ENCODE results near the gene PALD1.
"Not testable (repeated sequence)": the region's sequence is repeated elsewhere in the genome, so short reads cannot be mapped to it uniquely, and the experiment has no call there.

Gene PALD1

DNA sequence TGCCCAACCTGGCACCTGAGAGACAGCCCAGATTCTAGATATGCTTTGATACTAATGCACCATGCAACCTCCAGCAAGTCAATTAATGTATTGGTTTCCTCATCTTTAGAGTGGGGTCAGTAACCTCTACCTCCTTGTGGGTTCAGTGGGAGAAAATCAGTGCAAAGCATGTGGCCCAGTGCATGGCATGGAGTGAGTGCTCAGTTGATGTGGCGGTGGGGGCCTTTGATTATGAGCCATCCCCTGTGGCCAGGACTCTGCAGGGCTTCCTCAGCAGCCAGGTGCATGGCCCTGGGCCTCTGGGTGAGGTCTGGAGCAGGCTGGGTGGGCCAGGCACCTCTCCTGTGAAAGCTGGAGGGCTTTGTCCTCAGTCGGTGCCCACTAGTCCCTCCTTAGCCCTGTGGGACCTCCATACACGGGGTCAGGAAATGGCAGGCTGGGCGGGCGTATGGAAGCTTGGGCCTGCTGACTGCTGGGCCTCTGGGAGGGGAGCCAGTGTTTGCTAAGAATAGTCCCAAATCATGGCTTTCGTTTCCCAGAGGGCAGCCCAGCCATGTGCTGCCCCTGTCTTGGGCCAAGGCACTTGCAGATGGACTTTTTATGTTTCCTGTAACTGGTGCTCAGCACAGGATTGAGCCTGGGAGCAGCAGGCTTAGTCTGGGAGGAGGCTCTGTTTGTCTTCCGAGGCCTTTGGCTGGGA, 3.4 kb downstream of the PALD1 start:
- TF ChIP-seq, protein P1, sequence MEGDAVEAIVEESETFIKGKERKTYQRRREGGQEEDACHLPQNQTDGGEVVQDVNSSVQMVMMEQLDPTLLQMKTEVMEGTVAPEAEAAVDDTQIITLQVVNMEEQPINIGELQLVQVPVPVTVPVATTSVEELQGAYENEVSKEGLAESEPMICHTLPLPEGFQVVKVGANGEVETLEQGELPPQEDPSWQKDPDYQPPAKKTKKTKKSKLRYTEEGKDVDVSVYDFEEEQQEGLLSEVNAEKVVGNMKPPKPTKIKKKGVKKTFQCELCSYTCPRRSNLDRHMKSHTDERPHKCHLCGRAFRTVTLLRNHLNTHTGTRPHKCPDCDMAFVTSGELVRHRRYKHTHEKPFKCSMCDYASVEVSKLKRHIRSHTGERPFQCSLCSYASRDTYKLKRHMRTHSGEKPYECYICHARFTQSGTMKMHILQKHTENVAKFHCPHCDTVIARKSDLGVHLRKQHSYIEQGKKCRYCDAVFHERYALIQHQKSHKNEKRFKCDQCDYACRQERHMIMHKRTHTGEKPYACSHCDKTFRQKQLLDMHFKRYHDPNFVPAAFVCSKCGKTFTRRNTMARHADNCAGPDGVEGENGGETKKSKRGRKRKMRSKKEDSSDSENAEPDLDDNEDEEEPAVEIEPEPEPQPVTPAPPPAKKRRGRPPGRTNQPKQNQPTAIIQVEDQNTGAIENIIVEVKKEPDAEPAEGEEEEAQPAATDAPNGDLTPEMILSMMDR (IDR thresholded peaks at IDR 0.05; ENCODE audit: extremely low read depth, insufficient read depth, missing control alignments), result no peak
- no peak for DNase-seq (ENCODE audit: low spot score)
- in situ Hi-C loops (cut with MboI; ENCODE audit: low pct_unique_long_range_greater_than_20kb, low sequenced_read_pairs, unreplicated experiment), result no loop called here

GRCh38 chr10:70482982-70483760, 4.6 kb downstream of the PALD1 start:
- DNase-seq (ENCODE audit: low spot score), result no peak
- TF ChIP-seq, protein P1 (IDR thresholded peaks at IDR 0.05; ENCODE audit: extremely low read depth, insufficient read depth, missing control alignments), result no peak
- in situ Hi-C loops (cut with MboI; ENCODE audit: low pct_unique_long_range_greater_than_20kb, low sequenced_read_pairs, unreplicated experiment), result no loop called here

- DNase-seq (ENCODE audit: low spot score); in situ Hi-C loops (cut with MboI; ENCODE audit: low pct_unique_long_range_greater_than_20kb, low sequenced_read_pairs, unreplicated experiment): not testable (repeated sequence)
These were observed 5.3 kb downstream of the PALD1 start for GRCh38 chr10:70483872-70484271.

DNA sequence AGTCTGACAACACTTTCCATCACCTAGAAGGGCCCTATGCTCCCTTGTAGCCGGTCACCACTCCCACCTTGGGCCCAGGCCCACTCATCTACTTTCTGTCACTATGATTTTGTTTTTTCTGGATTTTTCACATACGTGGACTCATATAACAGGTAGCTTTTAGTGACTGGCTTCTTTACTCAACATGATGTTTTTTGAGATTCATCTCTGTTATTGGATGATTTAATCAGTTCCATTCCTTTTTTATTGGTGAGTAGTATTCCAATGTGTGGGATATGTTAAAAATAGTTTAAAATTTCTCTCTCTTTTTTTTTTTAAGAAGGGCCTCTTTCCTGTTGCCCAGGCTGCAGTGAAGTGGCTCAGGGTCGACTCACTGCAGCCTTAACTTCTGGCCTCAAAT, 9.3 kb downstream of the PALD1 start:
- DNase-seq (ENCODE audit: low spot score), result no peak
- in situ Hi-C loops (cut with MboI; ENCODE audit: low pct_unique_long_range_greater_than_20kb, low sequenced_read_pairs, unreplicated experiment), result no loop called here
- TF ChIP-seq, protein P1 (IDR thresholded peaks at IDR 0.05; ENCODE audit: extremely low read depth, insufficient read depth, missing control alignments), result no peak

DNA sequence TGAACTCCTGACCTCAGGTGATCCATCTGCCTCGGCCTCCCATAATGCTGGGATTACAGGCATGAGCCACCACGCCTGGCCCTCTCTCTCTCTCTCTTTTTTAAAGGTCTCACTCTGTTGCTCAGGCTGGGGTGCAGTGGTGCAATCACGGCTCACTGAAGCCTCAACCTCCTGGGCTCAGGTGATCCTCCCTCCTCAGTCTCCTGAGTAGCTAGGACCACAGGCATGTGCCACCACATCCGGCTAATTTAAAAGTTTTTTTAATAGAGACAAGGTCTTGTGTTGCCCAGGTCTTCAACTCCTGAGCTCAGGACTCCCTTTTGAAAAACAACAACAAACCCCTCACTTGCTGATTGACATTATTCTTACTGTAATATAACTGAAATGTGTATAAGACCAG, 11.6 kb downstream of the PALD1 start:
- TF ChIP-seq, protein P1 (IDR thresholded peaks at IDR 0.05; ENCODE audit: extremely low read depth, insufficient read depth, missing control alignments), result no peak
- in situ Hi-C loops (cut with MboI; ENCODE audit: low pct_unique_long_range_greater_than_20kb, low sequenced_read_pairs, unreplicated experiment), result no loop called here
- no peak for DNase-seq (ENCODE audit: low spot score)

DNA sequence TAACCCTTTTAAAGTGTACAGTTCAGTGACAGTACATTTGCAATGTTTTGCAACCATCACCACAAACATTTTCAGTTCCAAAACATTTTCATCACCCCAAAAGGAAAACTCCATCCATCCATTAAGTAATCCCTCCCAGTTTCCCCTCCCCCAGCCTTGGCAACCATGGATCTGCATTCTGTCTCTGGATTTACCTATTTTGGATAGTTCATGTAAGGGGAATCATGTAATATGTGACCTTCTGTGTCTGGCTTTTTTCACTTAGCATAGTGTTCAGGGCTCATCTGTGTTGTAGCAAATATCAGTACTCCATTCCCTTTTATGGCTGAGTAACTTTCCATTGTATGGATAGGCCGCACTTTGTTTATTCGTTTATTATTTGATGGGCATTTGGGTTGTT, 13.0 kb downstream of the PALD1 start:
- in situ Hi-C loops (cut with MboI; ENCODE audit: low pct_unique_long_range_greater_than_20kb, low sequenced_read_pairs, unreplicated experiment), result no loop called here
- DNase-seq (ENCODE audit: low spot score), result no peak
- TF ChIP-seq, protein P1 (IDR thresholded peaks at IDR 0.05; ENCODE audit: extremely low read depth, insufficient read depth, missing control alignments), result no peak

Measured in GM13977 (cell line).